Activated CD8-positive, alpha-beta memory T cell treated with anti-CD3 and anti-CD28 coated beads for 4 hours (primary cell): ENCODE results near the gene B3GNT9.

Experiments
- DNase-seq, 2 donors: peaks; one replicate each; pipeline ENCODE4 v3.0.0-alpha.2; 2020; ENCODE audit warnings: low read depth in 2 of 2

The B3GNT9 gene

DNA sequence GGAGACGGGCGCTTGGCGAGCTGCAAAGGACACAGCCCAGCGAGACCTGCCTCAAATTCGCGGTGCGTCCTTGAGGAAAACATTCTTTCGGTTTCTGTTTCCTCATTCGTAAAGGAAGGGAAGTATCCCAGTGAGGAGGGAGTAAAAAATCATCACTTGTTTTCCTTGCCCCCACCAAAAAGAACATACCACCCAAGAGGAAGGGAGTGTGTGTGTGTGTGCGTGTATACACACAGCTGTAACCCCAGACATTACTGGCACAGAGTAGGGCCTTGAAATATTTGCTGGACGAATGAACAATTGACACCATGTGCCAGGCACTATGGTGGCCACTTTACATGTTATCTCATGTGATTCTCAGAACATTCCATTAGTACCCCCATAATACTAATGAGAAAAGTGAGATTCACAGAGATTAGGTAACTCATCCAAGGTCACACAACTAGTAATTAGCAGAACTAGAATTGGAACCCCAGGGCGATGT is 34.9 kb upstream of the B3GNT9 start:
- no peak for DNase-seq

DNA sequence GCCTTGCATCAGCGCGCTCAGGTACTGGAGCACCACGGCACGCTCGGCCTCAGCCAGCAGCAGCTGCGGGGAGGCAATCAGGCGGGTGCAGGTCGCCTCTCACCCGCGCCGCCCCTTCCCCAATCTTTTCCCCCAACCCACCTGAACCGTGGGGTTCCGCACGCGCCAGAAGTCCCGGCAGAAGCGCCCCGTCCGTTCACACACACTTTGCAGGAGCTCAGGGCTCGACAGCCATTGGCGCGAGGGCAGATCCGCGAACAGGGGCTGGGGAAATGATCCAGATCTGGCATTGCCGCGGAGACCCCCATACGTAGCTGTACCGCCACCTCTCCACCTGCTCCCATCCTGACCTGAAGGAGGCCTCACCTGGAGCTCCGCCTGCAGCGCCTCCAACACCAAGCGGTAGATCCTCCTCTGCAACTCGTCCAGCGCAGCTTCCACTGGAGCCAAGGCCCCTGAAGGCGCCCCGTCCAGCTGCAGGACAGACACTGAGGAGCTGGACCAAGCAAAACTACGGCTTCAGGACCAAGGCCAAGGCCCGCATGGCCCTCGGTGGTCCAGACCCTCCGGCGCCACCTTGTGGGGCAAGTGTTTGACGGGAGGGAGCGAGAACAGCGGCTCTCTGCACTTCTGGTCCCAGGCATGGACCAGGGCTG is 34.3 kb upstream of the B3GNT9 start:
- DNase-seq: peak; percentile 54 to 63

DNA sequence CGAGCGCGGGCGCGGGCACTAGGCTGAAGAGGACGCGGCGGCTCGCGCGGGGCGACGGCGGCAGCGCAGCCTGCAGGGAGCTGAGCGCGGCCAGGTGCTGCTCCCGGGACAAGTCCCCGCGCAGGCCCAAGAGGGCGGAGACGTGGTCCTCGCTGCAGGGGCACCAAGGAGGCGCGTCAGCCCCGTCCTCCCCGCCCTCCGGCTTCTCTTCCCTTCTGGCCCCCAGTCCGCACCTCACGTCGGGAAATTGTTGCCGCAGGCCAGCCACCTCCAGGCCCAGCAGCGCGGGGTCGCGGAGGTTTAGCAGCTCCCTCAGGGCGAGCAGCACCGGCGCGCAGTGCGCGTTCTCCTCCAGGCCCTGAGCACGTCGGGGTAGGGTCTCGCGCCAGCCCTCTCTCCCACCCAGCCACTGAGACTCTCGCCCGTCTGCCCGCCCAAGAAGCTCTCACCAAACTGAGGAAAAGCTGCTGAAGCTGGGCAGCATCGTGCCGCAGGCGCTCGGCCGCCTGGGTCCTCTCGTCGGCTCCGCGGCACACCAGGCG is 33.7 kb upstream of the B3GNT9 start:
- DNase-seq: no peak

DNA sequence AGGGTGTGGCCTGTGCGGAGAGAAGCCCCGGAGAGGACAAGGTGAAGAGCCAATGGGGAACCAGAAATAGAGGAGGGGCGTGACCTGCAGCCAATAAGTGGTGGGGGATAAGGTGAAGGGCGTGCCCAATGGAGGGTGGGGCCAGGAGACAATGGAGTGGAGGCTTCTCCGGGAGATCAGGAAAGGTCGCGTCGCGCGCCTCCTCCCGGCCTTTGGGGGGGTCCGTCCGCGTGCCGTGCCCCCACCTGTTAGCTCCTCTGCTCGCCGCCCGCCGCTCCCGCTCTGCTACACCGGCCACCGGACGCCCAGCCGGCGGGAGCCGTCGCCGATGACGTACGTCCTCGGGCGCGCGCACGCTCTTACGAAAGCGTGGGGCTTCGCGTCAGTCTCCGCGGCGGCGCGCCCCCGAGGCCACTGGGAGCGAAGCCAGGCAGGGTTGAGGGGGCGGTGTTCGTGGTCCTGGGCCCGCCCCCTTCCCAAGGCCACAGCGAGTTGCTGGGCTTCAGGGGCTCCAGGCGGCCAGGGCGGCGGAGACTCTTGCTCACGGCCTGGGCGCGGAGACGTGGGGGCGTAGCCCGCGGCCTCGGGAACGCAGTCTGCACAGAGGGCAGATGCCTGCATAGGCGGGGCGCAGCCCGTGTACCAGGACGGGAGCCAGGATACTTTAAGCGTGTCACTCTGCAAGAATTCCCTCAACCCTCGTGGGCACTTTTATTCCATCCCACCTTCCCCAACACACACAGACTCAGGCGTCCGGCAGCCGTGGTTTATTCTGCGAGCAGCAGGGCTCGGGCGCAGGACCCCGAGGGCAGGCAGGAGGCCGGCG is 33.0 kb upstream of the B3GNT9 start, which contains the start of gene MATCAP1:
MATCAP1 (minus strand) TSS at position 337 of the 826 bp plus-strand sequence. CDS start 3,353 bp downstream, outside the sequence.
- DNase-seq: peak; percentile 76 to 90

GRCh38 chr16:67183284-67183626 is 32.5 kb upstream of the B3GNT9 start:
- no peak for DNase-seq

DNA sequence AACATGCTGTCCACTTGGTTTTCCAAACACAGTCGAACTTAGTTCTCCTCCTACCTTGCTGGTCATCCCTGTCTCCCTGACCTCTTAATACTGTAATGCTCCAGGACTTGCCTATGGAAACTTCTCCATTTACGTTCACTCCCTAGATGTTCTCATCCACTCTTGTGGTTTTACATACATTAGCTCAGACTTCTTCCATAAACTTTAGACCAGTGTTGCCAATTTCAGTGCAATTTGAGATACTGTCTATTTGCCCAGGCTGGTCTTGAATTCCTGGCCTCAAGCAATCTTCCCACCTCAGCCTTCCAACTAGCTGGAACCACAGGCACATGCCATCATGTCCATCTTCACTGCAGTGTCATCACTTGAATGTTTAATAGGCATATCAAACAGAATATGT is 31.5 kb upstream of the B3GNT9 start:
- no peak for DNase-seq

DNA sequence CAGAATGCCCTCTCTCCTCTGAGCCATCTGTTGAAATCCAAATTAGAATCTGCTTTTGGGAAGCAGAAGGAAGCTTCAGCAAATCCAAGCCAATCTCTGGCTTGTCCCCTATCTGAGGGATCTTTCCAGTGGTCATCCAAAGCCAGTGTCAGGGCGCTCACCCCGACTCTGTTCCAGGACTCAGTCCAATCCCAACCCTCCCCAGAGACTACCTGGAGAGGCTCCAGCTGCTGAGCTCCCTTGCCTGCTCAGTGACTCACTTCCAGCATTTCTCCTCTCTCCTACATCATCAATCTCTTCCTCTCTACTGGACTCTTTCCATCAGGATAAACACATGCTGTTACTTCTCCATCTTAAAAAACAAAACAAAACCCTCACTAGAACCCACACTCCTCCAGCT is 30.5 kb upstream of the B3GNT9 start:
- no peak for DNase-seq

- no peak for DNase-seq
Observed at GRCh38 chr16:67180166-67180565, 29.4 kb upstream of the B3GNT9 start.

DNA sequence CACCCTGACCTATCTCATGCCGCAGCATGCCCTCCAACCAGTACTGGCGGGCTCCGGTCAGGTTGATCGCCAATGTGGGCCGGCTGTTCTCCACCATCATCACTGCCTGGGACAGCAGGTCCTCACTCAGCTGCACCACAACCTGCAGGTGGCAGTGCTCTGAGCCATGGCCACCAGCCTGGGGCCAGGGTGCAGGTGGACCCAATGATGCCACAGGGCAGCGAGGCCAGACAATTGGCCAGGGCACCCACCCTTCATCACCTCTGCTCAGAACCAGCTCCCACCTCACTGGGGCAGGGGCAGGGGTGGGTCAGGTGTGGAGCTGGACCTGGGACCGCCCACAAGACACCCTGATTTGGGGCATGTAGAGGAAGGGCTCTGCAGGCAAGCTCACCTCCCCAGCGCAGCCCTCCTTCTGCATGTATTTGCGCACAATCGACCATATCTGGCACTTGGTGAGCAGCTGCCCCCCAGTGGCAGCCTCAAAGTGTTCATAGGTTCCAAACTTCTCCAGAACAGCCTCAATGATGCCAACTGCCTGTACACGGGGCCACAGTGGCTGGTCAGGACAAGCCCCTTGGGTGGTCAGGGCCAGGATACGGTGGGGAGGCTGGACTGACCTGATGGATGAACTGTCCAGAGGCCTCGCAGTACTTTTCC is 28.8 kb upstream of the B3GNT9 start:
- DNase-seq: no peak

DNA sequence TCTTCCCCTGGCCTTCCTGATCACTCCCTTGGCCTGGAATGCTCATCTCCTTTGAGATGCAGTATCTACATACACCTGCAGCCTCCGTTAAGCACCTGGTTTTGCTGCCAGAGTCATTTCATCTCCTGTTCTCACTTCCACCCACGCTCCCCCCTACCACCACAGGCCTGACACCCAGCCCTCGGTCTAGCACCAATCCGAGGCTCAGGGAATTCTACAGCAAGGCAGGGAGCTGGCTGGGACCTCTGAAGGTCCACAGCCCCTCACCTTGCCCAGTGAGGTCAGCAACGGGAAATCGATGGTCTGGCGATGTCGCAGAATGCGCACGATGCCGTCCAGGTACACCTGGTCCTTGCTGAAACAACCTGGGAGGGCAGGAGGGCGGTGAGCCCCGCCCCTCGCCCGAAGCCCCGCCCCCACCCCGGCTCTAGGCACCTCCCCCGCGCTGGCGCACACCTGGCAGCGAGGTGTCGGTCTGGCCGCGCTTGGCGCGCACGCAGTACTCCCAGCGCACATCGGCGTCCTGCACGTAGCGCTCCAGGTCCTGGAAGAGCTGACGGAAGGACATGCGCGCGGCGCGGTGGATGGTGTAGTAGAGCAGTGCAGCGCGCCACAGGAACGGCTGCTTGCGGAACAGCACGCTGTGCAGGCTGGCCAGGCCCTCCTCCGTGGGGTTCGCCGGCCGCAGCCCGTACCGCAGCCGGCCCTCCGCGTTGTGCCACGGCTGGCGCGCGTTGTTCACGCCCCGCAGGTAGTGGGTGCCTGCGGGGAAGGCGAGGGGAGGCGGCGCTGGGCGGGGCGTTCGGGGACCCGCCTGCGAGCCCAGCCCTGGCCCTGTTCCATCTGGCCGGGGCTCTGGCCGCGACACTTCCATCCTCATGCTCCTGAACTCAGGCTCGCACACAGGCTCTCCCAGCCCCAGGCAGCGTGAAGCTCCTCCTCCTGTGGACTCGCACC is 27.2 kb upstream of the B3GNT9 start:
- no peak for DNase-seq

- no peak for DNase-seq
Observed at GRCh38 chr16:67176662-67177061, 25.9 kb upstream of the B3GNT9 start.

- DNase-seq: no peak
Observed at GRCh38 chr16:67174706-67175231, 24.0 kb upstream of the B3GNT9 start.

DNA sequence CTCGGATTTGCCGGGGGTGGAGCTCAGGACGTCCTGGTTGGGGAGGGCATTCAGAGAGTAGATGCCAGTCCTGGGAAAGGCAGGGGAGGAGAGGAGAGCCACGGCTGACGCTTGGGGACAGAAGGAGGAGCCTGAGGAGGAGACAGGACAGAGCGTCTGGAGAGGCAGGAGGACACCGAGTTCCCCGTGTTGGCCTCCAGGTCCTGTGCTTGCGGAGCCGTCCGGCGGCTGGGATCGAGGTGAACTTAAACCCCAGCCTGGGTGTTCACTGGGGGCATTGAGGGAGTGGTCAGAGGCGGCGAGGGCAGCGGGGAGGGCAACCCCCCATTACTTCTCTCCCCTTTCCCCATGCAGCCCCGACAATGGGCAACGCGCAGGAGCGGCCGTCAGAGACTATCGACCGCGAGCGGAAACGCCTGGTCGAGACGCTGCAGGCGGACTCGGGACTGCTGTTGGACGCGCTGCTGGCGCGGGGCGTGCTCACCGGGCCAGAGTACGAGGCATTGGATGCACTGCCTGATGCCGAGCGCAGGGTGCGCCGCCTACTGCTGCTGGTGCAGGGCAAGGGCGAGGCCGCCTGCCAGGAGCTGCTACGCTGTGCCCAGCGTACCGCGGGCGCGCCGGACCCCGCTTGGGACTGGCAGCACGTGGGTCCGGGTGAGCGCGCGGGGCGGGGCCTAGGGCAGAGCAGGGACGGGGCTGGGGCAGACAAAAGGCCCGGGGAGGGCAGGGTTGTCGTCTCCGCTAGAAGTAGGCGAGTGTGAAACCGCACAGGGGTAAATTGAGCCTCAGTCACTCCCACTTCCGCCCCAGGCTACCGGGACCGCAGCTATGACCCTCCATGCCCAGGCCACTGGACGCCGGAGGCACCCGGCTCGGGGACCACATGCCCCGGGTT is 23.3 kb upstream of the B3GNT9 start:
- no peak for DNase-seq

DNA sequence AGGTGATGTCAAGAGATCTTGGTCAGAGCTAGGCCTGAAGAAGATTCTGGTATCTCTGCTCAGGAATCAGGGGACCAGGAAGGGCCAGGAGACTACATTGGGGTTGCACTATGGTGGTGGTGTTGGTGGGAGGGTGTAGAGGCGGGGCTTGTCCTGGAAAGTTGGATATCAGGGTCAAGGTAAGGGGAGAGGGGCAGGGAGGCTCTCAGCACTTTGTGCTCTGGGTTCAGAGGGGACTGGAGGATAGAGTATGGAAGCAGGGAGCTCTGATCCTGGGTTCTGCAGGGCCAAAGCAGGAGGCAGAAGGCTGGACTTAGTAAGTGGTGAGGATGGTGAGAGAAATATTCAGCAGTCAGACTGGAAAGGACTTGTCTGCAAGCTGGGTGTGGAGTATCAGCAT is 22.5 kb upstream of the B3GNT9 start:
- no peak for DNase-seq

DNA sequence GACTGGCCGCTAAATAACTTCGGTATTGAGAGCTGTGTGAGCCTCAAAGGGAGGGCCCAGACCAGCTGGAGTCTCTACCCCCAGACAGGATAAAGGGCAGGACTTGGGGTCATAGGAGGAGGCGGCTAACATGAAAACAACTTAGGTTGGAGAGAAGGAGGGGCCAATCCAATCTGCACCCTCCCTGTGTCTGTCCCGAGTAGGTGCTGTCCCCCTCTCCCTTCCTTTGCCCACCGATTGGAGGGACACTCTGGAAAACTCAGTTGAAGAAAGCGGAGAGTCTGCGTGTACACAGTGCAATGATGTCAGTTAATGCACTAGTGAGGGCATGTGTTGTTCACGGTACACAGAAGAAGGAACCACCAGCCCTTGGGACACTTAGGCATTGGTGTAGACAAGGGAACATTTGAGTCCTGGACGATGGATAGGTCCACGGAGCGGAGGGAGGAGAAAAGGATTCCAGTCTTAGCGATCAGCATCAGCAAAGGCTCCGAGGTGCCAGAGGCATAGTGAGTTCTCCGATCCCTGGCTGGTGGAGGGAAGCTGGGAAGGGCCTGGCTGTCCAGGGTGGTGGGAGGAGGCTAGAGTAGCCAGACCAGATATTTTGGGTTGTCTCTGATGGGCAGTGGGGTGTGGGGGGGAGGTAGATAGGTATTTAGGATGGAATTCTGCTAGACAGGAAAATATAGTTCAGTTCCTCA is 20.3 kb upstream of the B3GNT9 start:
- no peak for DNase-seq

- no peak for DNase-seq
Observed at GRCh38 chr16:67170168-67170948, 19.6 kb upstream of the B3GNT9 start, which contains the start of gene NOL3. TSS of gene NOL3 (plus strand) at chr16:67170538.

GRCh38 chr16:67169642-67170167 is 18.9 kb upstream of the B3GNT9 start:
- no peak for DNase-seq

DNA sequence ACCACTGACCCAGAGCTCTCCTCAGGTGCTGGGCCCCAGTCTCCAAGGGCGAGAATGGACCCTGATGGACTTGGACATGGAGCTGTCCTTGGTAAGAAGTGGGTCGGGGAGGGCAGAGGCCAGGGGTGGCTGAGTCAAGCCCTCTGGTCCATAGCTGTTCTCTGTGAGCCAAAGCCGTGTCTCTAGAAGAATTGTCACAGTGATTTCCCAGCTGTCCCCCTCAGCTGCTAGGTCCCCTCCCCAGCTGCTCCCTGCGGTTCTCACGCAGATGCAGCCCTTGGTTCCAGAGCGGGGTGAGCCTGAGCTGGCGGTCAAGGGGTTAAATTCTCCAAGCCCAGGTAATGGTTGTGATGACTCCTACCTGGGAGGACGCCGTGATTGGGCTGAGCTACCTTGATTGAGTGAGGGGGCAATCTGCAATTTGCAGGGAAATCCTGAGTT is 18.2 kb upstream of the B3GNT9 start:
- no peak for DNase-seq
